Measurements from ENCODE around the gene HPSE2. TPM values are rescaled to one million over a fixed set of nuclear protein-coding genes. Genes with fewer than 3 reads are reported as not detected.

HPSE2 gene
- total and polyA plus RNA-seq, 2 donors (not counting 1 experiment from before 2014, with no cell fraction given), result not detected

DNA sequence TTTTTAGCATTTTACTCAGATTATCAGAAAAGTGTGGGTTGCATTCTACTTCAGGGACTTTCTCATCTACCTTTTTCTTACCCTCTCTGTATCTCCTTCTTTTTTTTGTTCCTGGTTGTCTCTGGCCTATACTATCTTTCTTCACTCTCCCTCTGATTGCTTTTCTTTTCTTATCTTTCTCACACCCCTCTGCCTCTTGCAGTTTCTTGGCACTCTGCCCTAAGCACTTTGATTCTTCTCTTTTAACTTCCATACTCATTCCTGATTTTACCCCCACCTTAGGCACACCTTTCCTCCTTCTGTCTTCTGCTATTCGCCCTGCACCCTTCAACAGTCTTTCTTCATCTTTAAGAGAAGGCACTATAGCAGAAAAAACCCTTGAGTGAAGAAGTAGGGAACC lies 696.1 kb downstream of the HPSE2 start:
- no peaks in the 10 kb centered on the region for H3K9me3 ChIP-seq (ENCODE audit: control extremely low read depth in 1 of 3, control insufficient read depth in 2 of 3, insufficient read depth in 1 of 3, low read length in 2 of 3)
- no peaks in the 10 kb centered on the region for H3K4me1 Mint-ChIP-seq
- DNase-seq, result no peak
- no peak overlapping the region for H2AFZ ChIP-seq (ENCODE audit: insufficient read depth, low read depth, low read length, poor library complexity, severe bottlenecking)
- H3K27me3 Mint-ChIP-seq, result peaks cover 26% of the 10 kb centered on the region
- no peak overlapping the region for H3K4me3 Mint-ChIP-seq
- no peak overlapping the region for H3K27ac Mint-ChIP-seq
- no peak overlapping the region for H3K27ac ChIP-seq (ENCODE audit: low read length in 2 of 2)
- H3K4me2 ChIP-seq (replicated peaks; ENCODE audit: low read depth, low read length, poor library complexity, severe bottlenecking), result no peak overlapping the region
- no peaks in the 10 kb centered on the region for H3K9me3 Mint-ChIP-seq (ENCODE audit: insufficient read depth)
- no peaks in the 10 kb centered on the region for H3K36me3 ChIP-seq (replicated peaks in 1 of 2; ENCODE audit: control extremely low read depth in 1 of 2, control insufficient read depth in 1 of 2, extremely low read depth in 1 of 2, insufficient read depth in 2 of 2, low read length in 1 of 2)
- no peak overlapping the region for H3K4me3 ChIP-seq (ENCODE audit: control extremely low read depth in 1 of 5, extremely low read depth in 1 of 5, insufficient read depth in 1 of 5, low read depth in 2 of 5, low read length in 4 of 5)
- no peak for TF ChIP-seq EZH2 (IDR thresholded peaks at IDR 0.05; ENCODE audit: borderline replicate concordance, insufficient read depth, low read depth, low read length, poor library complexity, severe bottlenecking)
- TF ChIP-seq, protein P1, sequence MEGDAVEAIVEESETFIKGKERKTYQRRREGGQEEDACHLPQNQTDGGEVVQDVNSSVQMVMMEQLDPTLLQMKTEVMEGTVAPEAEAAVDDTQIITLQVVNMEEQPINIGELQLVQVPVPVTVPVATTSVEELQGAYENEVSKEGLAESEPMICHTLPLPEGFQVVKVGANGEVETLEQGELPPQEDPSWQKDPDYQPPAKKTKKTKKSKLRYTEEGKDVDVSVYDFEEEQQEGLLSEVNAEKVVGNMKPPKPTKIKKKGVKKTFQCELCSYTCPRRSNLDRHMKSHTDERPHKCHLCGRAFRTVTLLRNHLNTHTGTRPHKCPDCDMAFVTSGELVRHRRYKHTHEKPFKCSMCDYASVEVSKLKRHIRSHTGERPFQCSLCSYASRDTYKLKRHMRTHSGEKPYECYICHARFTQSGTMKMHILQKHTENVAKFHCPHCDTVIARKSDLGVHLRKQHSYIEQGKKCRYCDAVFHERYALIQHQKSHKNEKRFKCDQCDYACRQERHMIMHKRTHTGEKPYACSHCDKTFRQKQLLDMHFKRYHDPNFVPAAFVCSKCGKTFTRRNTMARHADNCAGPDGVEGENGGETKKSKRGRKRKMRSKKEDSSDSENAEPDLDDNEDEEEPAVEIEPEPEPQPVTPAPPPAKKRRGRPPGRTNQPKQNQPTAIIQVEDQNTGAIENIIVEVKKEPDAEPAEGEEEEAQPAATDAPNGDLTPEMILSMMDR (IDR thresholded peaks at IDR 0.05), result no peak
- no peaks in the 10 kb centered on the region for H3K4me1 ChIP-seq (ENCODE audit: control insufficient read depth in 2 of 2, insufficient read depth in 2 of 2, low read length in 2 of 2)
- no peak for ATAC-seq (ENCODE audit: low read depth)
- H3K9ac ChIP-seq (ENCODE audit: low read length), result no peak overlapping the region
- H3K79me2 ChIP-seq (ENCODE audit: control insufficient read depth, insufficient read depth, low read length), result no peaks in the 10 kb centered on the region
- intact Hi-C loops (cut with micrococcal nuclease), result no loop called here
- CTCF ChIA-PET, result no interaction called here
- H4K20me1 ChIP-seq (ENCODE audit: control insufficient read depth, insufficient read depth, low read length, poor library complexity, severe bottlenecking), result no peaks in the 10 kb centered on the region
- H3K27me3 ChIP-seq (replicated peaks in 1 of 4; ENCODE audit: control extremely low read depth in 1 of 4, control insufficient read depth in 3 of 4, insufficient read depth in 4 of 4, low read length in 3 of 4), result peaks cover 0 to 12% (median 6%) of the 10 kb centered on the region in 4 experiments
- POLR2A ChIA-PET, result no interaction called here
- WGBS (ENCODE audit: insufficient coverage), result 80% methylated on average over 1 of the region's 1 CpG

DNA sequence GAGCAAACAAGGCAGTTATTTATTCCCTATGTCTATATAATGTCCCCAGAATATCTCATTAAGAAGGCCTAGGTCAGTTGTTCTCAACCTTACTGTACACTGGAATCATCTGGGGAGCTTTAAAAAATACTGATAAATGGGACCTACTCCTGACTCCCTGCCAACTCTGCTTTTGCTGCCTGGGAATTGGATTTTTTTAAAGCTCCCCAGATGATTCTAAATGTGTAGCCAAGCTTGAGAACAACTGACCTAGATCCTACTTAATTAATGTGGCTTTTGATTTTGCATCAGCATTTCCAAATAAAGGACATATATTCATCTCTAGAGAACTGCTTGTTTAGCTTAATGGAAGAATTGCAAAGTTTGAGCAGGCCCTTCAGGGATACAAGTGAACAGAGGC lies 697.2 kb downstream of the HPSE2 start:
- Histone ChIP-seq H3K9me3 (ENCODE audit: control extremely low read depth in 1 of 3, control insufficient read depth in 2 of 3, insufficient read depth in 1 of 3, low read length in 2 of 3) (no peaks in the 10 kb centered on the region), H4K20me1 (ENCODE audit: control insufficient read depth, insufficient read depth, low read length, poor library complexity, severe bottlenecking) (no peaks in the 10 kb centered on the region), H3K4me3 (ENCODE audit: control extremely low read depth in 1 of 5, extremely low read depth in 1 of 5, insufficient read depth in 1 of 5, low read depth in 2 of 5, low read length in 4 of 5) (no peak overlapping the region), H3K79me2 (ENCODE audit: control insufficient read depth, insufficient read depth, low read length) (no peaks in the 10 kb centered on the region), H3K4me1 (ENCODE audit: control insufficient read depth in 2 of 2, insufficient read depth in 2 of 2, low read length in 2 of 2) (no peaks in the 10 kb centered on the region), H3K36me3 (replicated peaks in 1 of 2; ENCODE audit: control extremely low read depth in 1 of 2, control insufficient read depth in 1 of 2, extremely low read depth in 1 of 2, insufficient read depth in 2 of 2, low read length in 1 of 2) (no peaks in the 10 kb centered on the region), H3K27me3 (replicated peaks in 1 of 4; ENCODE audit: control extremely low read depth in 1 of 4, control insufficient read depth in 3 of 4, insufficient read depth in 4 of 4, low read length in 3 of 4) (peaks cover 0 to 12% (median 6%) of the 10 kb centered on the region in 4 experiments), H3K4me2 (replicated peaks; ENCODE audit: low read depth, low read length, poor library complexity, severe bottlenecking) (no peak overlapping the region), H2AFZ (ENCODE audit: insufficient read depth, low read depth, low read length, poor library complexity, severe bottlenecking) (no peak overlapping the region), H3K9ac (ENCODE audit: low read length) (no peak overlapping the region), H3K27ac (ENCODE audit: low read length in 2 of 2) (no peak overlapping the region)
- Mint-ChIP-seq H3K9me3 (ENCODE audit: insufficient read depth) (no peaks in the 10 kb centered on the region), H3K27ac (no peak overlapping the region), H3K4me3 (no peak overlapping the region), H3K27me3 (peaks cover 26% of the 10 kb centered on the region), H3K4me1 (no peaks in the 10 kb centered on the region)
- ATAC-seq (ENCODE audit: low read depth) (no peak), DNase-seq (no peak)
- POLR2A ChIA-PET, result no interaction called here
- CTCF ChIA-PET, result no interaction called here
- TF ChIP-seq, protein P1 (IDR thresholded peaks at IDR 0.05), result no peak
- intact Hi-C loops (cut with micrococcal nuclease), result no loop called here
